Lower leg skin (tissue), 3 donors: ENCODE data around the gene TMPRSS11A.

Source experiments
- POLR2A ChIP-seq, 2 donors: fragments of 450-650 bp; IDR thresholded peaks; one replicate each; pipeline ENCODE4 v1.6.1; 2016 to 2017; ENCODE audit warnings: antibody characterized with exemption in 2 of 2, mild to moderate bottlenecking in 1 of 2, moderate library complexity in 1 of 2
- TF ChIP-seq, protein P1 (sequence below), 3 donors: fragments of 450-650 bp; IDR thresholded peaks; one replicate each; pipeline ENCODE4 v1.5.1; 2016; ENCODE audit warnings: antibody characterized with exemption in 3 of 3, mild to moderate bottlenecking in 3 of 3, moderate library complexity in 2 of 3

DNA sequence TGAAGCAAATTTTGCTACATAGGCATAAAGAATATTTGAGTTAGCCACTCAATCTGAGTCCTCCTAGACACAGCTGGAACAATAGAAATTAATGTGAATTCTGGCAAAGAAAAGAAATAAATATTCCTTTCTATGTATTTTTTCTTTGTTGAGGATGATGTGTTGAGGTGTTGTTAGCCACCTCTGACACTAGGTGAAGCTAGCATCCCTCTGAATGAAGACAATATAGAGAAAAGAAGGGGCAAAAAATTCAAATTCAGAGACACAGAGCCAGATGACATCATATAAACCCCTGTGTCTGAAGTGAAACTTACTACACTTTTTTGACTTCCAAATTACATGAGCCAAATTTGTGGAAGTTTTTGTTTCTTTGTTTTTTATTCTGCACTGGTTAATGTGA lies 44.9 kb downstream of the TMPRSS11A start:
- TF ChIP-seq, protein P1, sequence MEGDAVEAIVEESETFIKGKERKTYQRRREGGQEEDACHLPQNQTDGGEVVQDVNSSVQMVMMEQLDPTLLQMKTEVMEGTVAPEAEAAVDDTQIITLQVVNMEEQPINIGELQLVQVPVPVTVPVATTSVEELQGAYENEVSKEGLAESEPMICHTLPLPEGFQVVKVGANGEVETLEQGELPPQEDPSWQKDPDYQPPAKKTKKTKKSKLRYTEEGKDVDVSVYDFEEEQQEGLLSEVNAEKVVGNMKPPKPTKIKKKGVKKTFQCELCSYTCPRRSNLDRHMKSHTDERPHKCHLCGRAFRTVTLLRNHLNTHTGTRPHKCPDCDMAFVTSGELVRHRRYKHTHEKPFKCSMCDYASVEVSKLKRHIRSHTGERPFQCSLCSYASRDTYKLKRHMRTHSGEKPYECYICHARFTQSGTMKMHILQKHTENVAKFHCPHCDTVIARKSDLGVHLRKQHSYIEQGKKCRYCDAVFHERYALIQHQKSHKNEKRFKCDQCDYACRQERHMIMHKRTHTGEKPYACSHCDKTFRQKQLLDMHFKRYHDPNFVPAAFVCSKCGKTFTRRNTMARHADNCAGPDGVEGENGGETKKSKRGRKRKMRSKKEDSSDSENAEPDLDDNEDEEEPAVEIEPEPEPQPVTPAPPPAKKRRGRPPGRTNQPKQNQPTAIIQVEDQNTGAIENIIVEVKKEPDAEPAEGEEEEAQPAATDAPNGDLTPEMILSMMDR (IDR thresholded peaks at IDR 0.05): no peak
- no peak for TF ChIP-seq POLR2A (IDR thresholded peaks at IDR 0.05)
